Naive thymus-derived CD4-positive, alpha-beta T cell (primary cell): ENCODE results near the gene FCGBP. TPM values are rescaled to one million over a fixed set of nuclear protein-coding genes. Genes with fewer than 3 reads are reported as not detected.
A peak's percentile ranks its signal among the peaks of the same experiment; 100 is the strongest.
"Not testable (repeated sequence)": the region's sequence is repeated elsewhere in the genome, so short reads cannot be mapped to it uniquely, and the experiment has no call there.

ENCODE experiments used
- ATAC-seq: fragments of 150-1000 bp; cut with Tn5 transposase; 2 replicates; pipeline ENCODE4 v1.10.0; 2021; ENCODE audit warnings: mild to moderate bottlenecking, moderate library complexity
- CTCF ChIA-PET: fragments of 350-600 bp; sonication (Branson Sonifier 250); formaldehyde crosslinking; loops from one replicate; lab custom pipeline; 2021; ENCODE audit warnings: antibody characterized with exemption; lab: Charles Lee
- POLR2A ChIA-PET: fragments of 350-600 bp; sonication (Branson Sonifier 250); formaldehyde crosslinking; loops from one replicate; lab custom pipeline; 2021; ENCODE audit warnings: antibody characterized with exemption, inconsistent platforms; lab: Charles Lee
- DNase-seq, 9 donors: peaks; one replicate each; pipeline versions ENCODE4 v3.0.0 to v3.0.0-alpha.2; 2020 to 2022; ENCODE audit warnings: mixed read lengths in 1 of 9
- H3K27ac ChIP-seq: one replicate; pipeline ENCODE4 v1.7.0; 2013; ENCODE audit warnings: mild to moderate bottlenecking, low read depth, low read length, moderate library complexity
- H3K27me3 ChIP-seq, 2 donors: one replicate each; pipeline ENCODE4 v1.7.0; 2013; ENCODE audit warnings: low read length in 2 of 2, mild to moderate bottlenecking in 2 of 2, moderate library complexity in 2 of 2; ENCODE audit not compliant: control insufficient read depth in 2 of 2, insufficient read depth in 2 of 2
- H3K36me3 ChIP-seq, 3 experiments: 1 replicate in 2 of 3; 2 replicates in 1 of 3; pipeline ENCODE4 v1.7.0; 2013; ENCODE audit warnings: low read length in 3 of 3, mild to moderate bottlenecking in 3 of 3, moderate library complexity in 1 of 3; ENCODE audit not compliant: insufficient read depth in 3 of 3, control insufficient read depth in 2 of 3
- H3K4me1 ChIP-seq, 2 donors: one replicate each; pipeline ENCODE4 v1.7.0; 2013; ENCODE audit warnings: low read length in 2 of 2, mild to moderate bottlenecking in 2 of 2, moderate library complexity in 1 of 2; ENCODE audit not compliant: control insufficient read depth in 2 of 2, insufficient read depth in 2 of 2
- H3K4me3 ChIP-seq: 2 replicates; pipeline ENCODE4 v1.7.0; 2013; ENCODE audit warnings: mild to moderate bottlenecking, low read length
- H3K9me3 ChIP-seq, 3 experiments: 1 replicate in 2 of 3; 2 replicates in 1 of 3; pipeline ENCODE4 v1.7.0; 2013; ENCODE audit warnings: low read length in 3 of 3; ENCODE audit not compliant: control insufficient read depth in 2 of 3
- H3K27ac Mint-ChIP-seq, 9 donors: one replicate each; pipeline ENCODE4 v1.8.0; 2020 to 2022; ENCODE audit warnings: mixed read lengths in 9 of 9, mild to moderate bottlenecking in 8 of 9, moderate library complexity in 5 of 9, inconsistent platforms in 2 of 9
- H3K27me3 Mint-ChIP-seq, 5 donors: one replicate each; pipeline ENCODE4 v1.8.0; 2021 to 2022; ENCODE audit warnings: mixed read lengths in 5 of 5, mild to moderate bottlenecking in 1 of 5
- H3K36me3 Mint-ChIP-seq, 5 donors: one replicate each; pipeline ENCODE4 v1.8.0; 2020 to 2022; ENCODE audit warnings: mixed read lengths in 5 of 5, mild to moderate bottlenecking in 3 of 5, inconsistent platforms in 1 of 5
- H3K4me1 Mint-ChIP-seq, 7 donors: one replicate each; pipeline ENCODE4 v1.8.0; 2020 to 2022; ENCODE audit warnings: mixed read lengths in 7 of 7, mild to moderate bottlenecking in 3 of 7, inconsistent platforms in 1 of 7
- H3K4me3 Mint-ChIP-seq, 10 donors: one replicate each; pipeline ENCODE4 v1.8.0; 2020 to 2022; ENCODE audit warnings: mild to moderate bottlenecking in 10 of 10, mixed read lengths in 10 of 10, moderate library complexity in 6 of 10, inconsistent platforms in 2 of 10
- H3K9me3 Mint-ChIP-seq, 11 donors: one replicate each; pipeline ENCODE4 v1.8.0; 2020 to 2022; ENCODE audit warnings: mixed read lengths in 11 of 11, mild to moderate bottlenecking in 4 of 11, inconsistent platforms in 1 of 11, moderate library complexity in 1 of 11
- intact Hi-C, 2 donors: fragments of 100-400 bp; cut with micrococcal nuclease; formaldehyde crosslinking; loops; one replicate each; pipeline ENCODE4 v1.15.1; 2023
- polyA plus RNA-seq, 2 donors: library from polyadenylated mRNA; unstranded; fragments of 300-500 nt; fragmentation: Illumina TruSeq; gene quantifications; one replicate each; pipeline ENCODE4 v1.2.3, GENCODE V29; 2021
- total RNA-seq, 6 experiments: library from RNA in 5 of 6; stranded (reverse) in 5 of 6; gene quantifications; 1 replicate in 5 of 6; 2 replicates in 1 of 6; pipeline ENCODE4 v1.2.3 and lab custom pipeline; 2021 to 2026

Gene FCGBP
- total and polyA plus RNA-seq, 7 experiments from 2014 or later: 0.57 to 118 (median 25.9) TPM

- intact Hi-C loops, POLR2A ChIA-PET, H3K4me3 Mint-ChIP-seq, H3K27ac ChIP-seq, H3K36me3 Mint-ChIP-seq, H3K9me3 ChIP-seq, H3K36me3 ChIP-seq, H3K4me1 ChIP-seq, H3K9me3 Mint-ChIP-seq, H3K27me3 ChIP-seq, H3K4me3 ChIP-seq, H3K27ac Mint-ChIP-seq, H3K27me3 Mint-ChIP-seq: not testable (repeated sequence)
- DNase-seq (peak in 8 of 9 donors; percentile 30 to 65 (median 52)), ATAC-seq (peak; percentile 82)
- H3K4me1 Mint-ChIP-seq: peaks cover 0 to 13% (median 6%) of the 10 kb centered on the region in 7 donors
- CTCF ChIA-PET: interaction anchor here (0.8 kb wide), 1 partner anchor 73 kb away, joined by 5 read pairs; the partner anchor contains the start of gene PSMC4
Observed at GRCh38 chr19:39897511-39898245, 36.8 kb downstream of the FCGBP start.

GRCh38 chr19:39895096-39895495 lies 39.3 kb downstream of the FCGBP start:
- H3K9me3 ChIP-seq, H3K27me3 ChIP-seq, H3K27ac ChIP-seq, H3K4me3 Mint-ChIP-seq, H3K27me3 Mint-ChIP-seq, H3K4me1 ChIP-seq, H3K4me3 ChIP-seq, H3K9me3 Mint-ChIP-seq, intact Hi-C loops, ATAC-seq, DNase-seq: not testable (repeated sequence)
- Mint-ChIP-seq H3K4me1 (peaks cover 0 to 13% (median 6%) of the 10 kb centered on the region in 7 donors), H3K27ac (peak overlapping the region in 1 of 9 donors; percentile 69), H3K36me3 (peaks cover 0 to 26% (median 8%) of the 10 kb centered on the region in 5 donors)
- CTCF ChIA-PET: interaction anchor here (1.4 kb wide), 1 partner anchor 75 kb away, joined by 9 read pairs; the partner anchor contains the start of gene PSMC4
- POLR2A ChIA-PET: interaction anchor here (1.2 kb wide), 1 partner anchor 76 kb away, joined by 3 read pairs; the partner anchor contains the start of gene PSMC4
- H3K36me3 ChIP-seq: peaks cover 0 to 12% (median 0%) of the 10 kb centered on the region in 3 experiments

- POLR2A ChIA-PET: interaction anchor here (1.2 kb wide), 1 partner anchor 77 kb away, joined by 3 read pairs; the partner anchor contains the start of gene PSMC4
- H3K27me3 ChIP-seq, DNase-seq, ATAC-seq, H3K27me3 Mint-ChIP-seq, H3K9me3 Mint-ChIP-seq, H3K9me3 ChIP-seq, H3K4me3 ChIP-seq, H3K4me1 ChIP-seq, H3K27ac ChIP-seq: not testable (repeated sequence)
- Mint-ChIP-seq H3K4me3 (peak overlapping the region in 1 of 10 donors; percentile 45), H3K36me3 (peaks cover 0 to 30% (median 8%) of the 10 kb centered on the region in 5 donors), H3K4me1 (peaks cover 0 to 13% (median 6%) of the 10 kb centered on the region in 7 donors), H3K27ac (peak overlapping the region in 1 of 9 donors; percentile 4)
- intact Hi-C loops: loop anchor here in 1 of 2 donors (5.0 kb wide), 1 partner anchor 78 kb away; the partner anchor contains the start of gene PSMC4
- CTCF ChIA-PET: interaction anchor here (1.4 kb wide), 1 partner anchor 76 kb away, joined by 9 read pairs; the partner anchor contains the start of gene PSMC4
- peaks cover 0 to 15% (median 0%) of the 10 kb centered on the region in 3 experiments for H3K36me3 ChIP-seq
Observed at GRCh38 chr19:39894236-39894606, 40.2 kb downstream of the FCGBP start.

GRCh38 chr19:39893366-39894235 lies 40.8 kb downstream of the FCGBP start:
- POLR2A ChIA-PET, H3K27me3 Mint-ChIP-seq, H3K4me3 ChIP-seq, CTCF ChIA-PET, H3K4me1 Mint-ChIP-seq, H3K9me3 Mint-ChIP-seq, H3K4me1 ChIP-seq, H3K9me3 ChIP-seq, H3K27me3 ChIP-seq, H3K27ac ChIP-seq: not testable (repeated sequence)
- Mint-ChIP-seq H3K36me3 (peaks cover 0 to 30% (median 8%) of the 10 kb centered on the region in 5 donors), H3K27ac (peak overlapping the region in 5 of 9 donors; percentile 24 to 84 (median 58)), H3K4me3 (peak overlapping the region in 5 of 10 donors; percentile 0 to 75 (median 45))
- ATAC-seq (peak; percentile 71), DNase-seq (peak in 2 of 9 donors; percentile 33 to 42)
- H3K36me3 ChIP-seq: peaks cover 0 to 15% (median 0%) of the 10 kb centered on the region in 3 experiments
- intact Hi-C loops: loop anchor here in 1 of 2 donors (5.0 kb wide), 1 partner anchor 79 kb away; the partner anchor contains the start of gene PSMC4

GRCh38 chr19:39892506-39892902 lies 41.9 kb downstream of the FCGBP start:
- CTCF ChIA-PET: interaction anchor here (1.7 kb wide), 1 partner anchor 78 kb away, joined by 5 read pairs; the partner anchor contains the start of gene PSMC4
- not testable (repeated sequence) for H3K4me1 Mint-ChIP-seq

More at GRCh38 chr19:39892506-39892902, 41.9 kb downstream of the FCGBP start:
- peaks cover 0 to 30% (median 8%) of the 10 kb centered on the region in 5 donors for H3K36me3 Mint-ChIP-seq
- intact Hi-C loops: loop anchor here in 1 of 2 donors (5.0 kb wide), 1 partner anchor 80 kb away; the partner anchor contains the start of gene PSMC4
- DNase-seq, H3K4me3 ChIP-seq, H3K9me3 ChIP-seq, H3K27me3 ChIP-seq, H3K4me1 ChIP-seq, H3K9me3 Mint-ChIP-seq, H3K27me3 Mint-ChIP-seq, H3K27ac ChIP-seq, ATAC-seq, POLR2A ChIA-PET: not testable (repeated sequence)
- peak overlapping the region in 2 of 9 donors; percentile 19 to 41 for H3K27ac Mint-ChIP-seq
- peaks cover 0 to 15% (median 0%) of the 10 kb centered on the region in 3 experiments for H3K36me3 ChIP-seq
- H3K4me3 Mint-ChIP-seq: peak overlapping the region in 3 of 10 donors; percentile 38 to 43 (median 41)
